DOHH2 (cell line): ENCODE measurements around the gene C22orf42.
"Not testable (repeated sequence)": the region's sequence is repeated elsewhere in the genome, so short reads cannot be mapped to it uniquely, and the experiment has no call there.

Source experiments
- H3F3A ChIP-seq: fragments of 200-600 bp; sonication (generic), shearing (Covaris generic); 2 replicates; pipeline ENCODE4 v1.6.0; 2016; ENCODE audit warnings: antibody characterized with exemption, mild to moderate bottlenecking; ENCODE audit not compliant: control insufficient read depth, insufficient read depth
- H3K27ac ChIP-seq: fragments of 200-600 bp; sonication (generic); 2 replicates; pipeline ENCODE4 v1.5.1; 2014; ENCODE audit warnings: low read depth, mild to moderate bottlenecking, low read length, moderate library complexity
- H3K27me3 ChIP-seq: fragments of 200-600 bp; sonication (generic); 2 replicates; pipeline ENCODE4 v1.6.1; 2014; ENCODE audit warnings: mild to moderate bottlenecking, low read length, mixed read lengths; ENCODE audit not compliant: control insufficient read depth
- H3K36me3 ChIP-seq: fragments of 200-600 bp; sonication (generic); 2 replicates; pipeline ENCODE4 v1.6.1; 2014; ENCODE audit warnings: mild to moderate bottlenecking, low read length, moderate library complexity, mixed read lengths; ENCODE audit not compliant: control insufficient read depth
- H3K4me1 ChIP-seq: fragments of 200-600 bp; sonication (generic); 2 replicates; pipeline ENCODE4 v1.6.1; 2014; ENCODE audit warnings: mild to moderate bottlenecking, low read length, mixed read lengths; ENCODE audit not compliant: control insufficient read depth
- H3K4me2 ChIP-seq: fragments of 200-600 bp; sonication (generic); 2 replicates; pipeline ENCODE4 v1.6.0; 2014; ENCODE audit warnings: mild to moderate bottlenecking, low read length, moderate library complexity
- H3K4me3 ChIP-seq: fragments of 200-600 bp; sonication (generic); 2 replicates; pipeline ENCODE4 v1.5.1; 2014; ENCODE audit warnings: mild to moderate bottlenecking, low read length, mixed read lengths
- H3K79me2 ChIP-seq: fragments of 200-600 bp; sonication (generic); 2 replicates; pipeline ENCODE4 v1.6.1; 2014; ENCODE audit warnings: mild to moderate bottlenecking, low read length, mixed read lengths; ENCODE audit not compliant: control insufficient read depth
- H3K9me2 ChIP-seq: fragments of 200-600 bp; sonication (generic); replicated peaks from 2 replicates; pipeline ENCODE4 v1.6.1; 2014; ENCODE audit warnings: mild to moderate bottlenecking, low read length, mixed read lengths; ENCODE audit not compliant: control insufficient read depth
- H3K9me3 ChIP-seq: fragments of 200-600 bp; sonication (generic); 2 replicates; pipeline ENCODE4 v1.6.1; 2014; ENCODE audit warnings: antibody characterized with exemption, low read length, mixed read lengths; ENCODE audit not compliant: control insufficient read depth, insufficient read depth
- H4K20me1 ChIP-seq: fragments of 200-600 bp; sonication (generic); 2 replicates; pipeline ENCODE4 v1.6.0; 2014; ENCODE audit warnings: low read depth, mild to moderate bottlenecking, antibody characterized with exemption, low read length, moderate library complexity; ENCODE audit not compliant: control insufficient read depth, insufficient read depth
- TF ChIP-seq, protein P1 (sequence below): fragments of 200-600 bp; sonication (generic); IDR thresholded peaks from one replicate; pipeline ENCODE4 v1.5.1; 2014; ENCODE audit warnings: antibody characterized with exemption, mild to moderate bottlenecking, low read depth, low read length; ENCODE audit not compliant: poor library complexity, severe bottlenecking

The C22orf42 gene

GRCh38 chr22:32140688-32141087 is 18.4 kb downstream of the C22orf42 start:
- H3K9me3 ChIP-seq, H4K20me1 ChIP-seq, H3K4me3 ChIP-seq, H3K79me2 ChIP-seq, H3K27ac ChIP-seq, H3K9me2 ChIP-seq, H3K36me3 ChIP-seq, H3F3A ChIP-seq, H3K4me2 ChIP-seq: not testable (repeated sequence)
- Histone ChIP-seq H3K27me3 (peaks cover 18% of the 10 kb centered on the region), H3K4me1 (peaks cover 22% of the 10 kb centered on the region)
- TF ChIP-seq, protein P1, sequence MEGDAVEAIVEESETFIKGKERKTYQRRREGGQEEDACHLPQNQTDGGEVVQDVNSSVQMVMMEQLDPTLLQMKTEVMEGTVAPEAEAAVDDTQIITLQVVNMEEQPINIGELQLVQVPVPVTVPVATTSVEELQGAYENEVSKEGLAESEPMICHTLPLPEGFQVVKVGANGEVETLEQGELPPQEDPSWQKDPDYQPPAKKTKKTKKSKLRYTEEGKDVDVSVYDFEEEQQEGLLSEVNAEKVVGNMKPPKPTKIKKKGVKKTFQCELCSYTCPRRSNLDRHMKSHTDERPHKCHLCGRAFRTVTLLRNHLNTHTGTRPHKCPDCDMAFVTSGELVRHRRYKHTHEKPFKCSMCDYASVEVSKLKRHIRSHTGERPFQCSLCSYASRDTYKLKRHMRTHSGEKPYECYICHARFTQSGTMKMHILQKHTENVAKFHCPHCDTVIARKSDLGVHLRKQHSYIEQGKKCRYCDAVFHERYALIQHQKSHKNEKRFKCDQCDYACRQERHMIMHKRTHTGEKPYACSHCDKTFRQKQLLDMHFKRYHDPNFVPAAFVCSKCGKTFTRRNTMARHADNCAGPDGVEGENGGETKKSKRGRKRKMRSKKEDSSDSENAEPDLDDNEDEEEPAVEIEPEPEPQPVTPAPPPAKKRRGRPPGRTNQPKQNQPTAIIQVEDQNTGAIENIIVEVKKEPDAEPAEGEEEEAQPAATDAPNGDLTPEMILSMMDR: peak; percentile 50

GRCh38 chr22:32138576-32138975 is 20.5 kb downstream of the C22orf42 start:
- Histone ChIP-seq H3K4me2 (peak overlapping the region; percentile 56; the same call in 1 of the 2 replicates), H3K27me3 (peaks cover 18% of the 10 kb centered on the region)
- not testable (repeated sequence) for H3K9me2 ChIP-seq, H3K36me3 ChIP-seq, H3K4me3 ChIP-seq, H3K79me2 ChIP-seq, H4K20me1 ChIP-seq, H3K9me3 ChIP-seq, H3K27ac ChIP-seq, H3F3A ChIP-seq, H3K4me1 ChIP-seq

DNA sequence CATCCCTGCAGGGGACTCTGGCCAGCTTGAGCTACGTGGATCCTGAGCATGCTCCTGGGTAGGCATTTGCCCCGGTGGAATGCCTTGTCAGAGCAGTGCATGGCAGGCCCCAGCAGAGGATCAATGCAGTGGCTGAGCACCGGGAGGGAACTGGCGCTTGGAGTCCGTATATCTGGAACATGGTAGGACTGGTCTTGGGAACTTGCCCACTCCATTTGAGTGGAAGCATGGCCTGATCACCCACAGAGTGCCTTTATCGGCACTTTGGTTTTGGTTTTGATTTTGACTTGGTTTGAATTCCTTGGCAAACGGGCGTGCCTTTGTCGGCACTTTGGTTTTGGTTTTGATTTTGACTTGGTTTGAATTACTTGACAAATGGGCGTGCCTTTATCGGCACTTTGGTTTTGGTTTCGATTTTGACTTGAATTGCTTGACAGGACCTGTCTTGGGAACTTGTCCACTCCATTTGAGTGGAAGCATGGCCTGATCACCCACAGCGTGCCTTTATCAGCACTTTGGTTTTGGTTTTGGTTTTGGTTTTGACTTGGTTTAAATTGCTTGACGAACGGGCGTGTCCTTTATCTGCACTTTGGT is 21.3 kb downstream of the C22orf42 start:
- not testable (repeated sequence) for H3K36me3 ChIP-seq, H3F3A ChIP-seq, H3K9me2 ChIP-seq, H3K27ac ChIP-seq, H4K20me1 ChIP-seq, H3K79me2 ChIP-seq, H3K4me1 ChIP-seq, H3K9me3 ChIP-seq
- H3K4me2 ChIP-seq: peak overlapping the region; percentile 56
- H3K4me3 ChIP-seq: peak overlapping the region; percentile 60
- peaks cover 18% of the 10 kb centered on the region for H3K27me3 ChIP-seq

GRCh38 chr22:32136881-32137280 is 22.2 kb downstream of the C22orf42 start:
- H3K27ac ChIP-seq, H3K4me2 ChIP-seq, H3K79me2 ChIP-seq: not testable (repeated sequence)

DNA sequence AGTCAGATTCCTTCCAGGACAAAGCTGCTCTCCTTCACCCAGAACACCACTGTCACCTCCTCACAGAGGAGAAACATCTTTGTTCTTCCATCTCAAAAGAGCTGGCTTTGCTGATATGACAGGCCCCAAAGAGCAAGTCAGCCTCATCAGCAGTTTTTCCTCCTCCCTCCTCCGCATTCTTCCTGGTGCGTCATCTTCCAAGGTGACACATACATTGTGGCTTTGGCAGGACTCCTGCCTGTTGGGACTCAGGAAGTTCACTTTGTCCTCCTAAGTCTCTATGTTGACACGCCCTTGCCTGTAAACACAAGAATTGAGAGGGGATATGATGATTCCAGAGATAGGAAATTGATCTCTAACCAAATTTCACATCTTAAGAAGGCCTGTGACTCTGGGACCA is 23.1 kb downstream of the C22orf42 start:
- not testable (repeated sequence) for H3K9me3 ChIP-seq, H3K79me2 ChIP-seq, H3K4me3 ChIP-seq, H3K27ac ChIP-seq, H4K20me1 ChIP-seq, H3K4me1 ChIP-seq, H3K9me2 ChIP-seq, H3K36me3 ChIP-seq, H3F3A ChIP-seq, H3K4me2 ChIP-seq
- peaks cover 16% of the 10 kb centered on the region for H3K27me3 ChIP-seq

More at GRCh38 chr22:32136881-32137280, 22.2 kb downstream of the C22orf42 start:
- H3K27me3 ChIP-seq: peaks cover 17% of the 10 kb centered on the region
- H4K20me1 ChIP-seq, H3K9me3 ChIP-seq, H3K36me3 ChIP-seq, H3F3A ChIP-seq, H3K4me1 ChIP-seq, H3K9me2 ChIP-seq, H3K4me3 ChIP-seq: not testable (repeated sequence)

GRCh38 chr22:32134796-32135195 is 24.3 kb downstream of the C22orf42 start:
- H3K79me2 ChIP-seq, H3K4me3 ChIP-seq, H3K36me3 ChIP-seq, H3K9me3 ChIP-seq, H3F3A ChIP-seq, H3K9me2 ChIP-seq, H3K4me1 ChIP-seq, H3K4me2 ChIP-seq, H4K20me1 ChIP-seq, H3K27ac ChIP-seq: not testable (repeated sequence)
- peaks cover 16% of the 10 kb centered on the region for H3K27me3 ChIP-seq
